HTR-8/SVneo (cell line): Measurements from ENCODE around the gene PRR5L.
A peak's percentile ranks its signal among the peaks of the same experiment; 100 is the strongest.

ENCODE experiments used
- DNase-seq: peaks from one replicate; pipeline ENCODE4 v3.0.0; 2011; ENCODE audit warnings: low spot score, mixed read lengths; ENCODE audit not compliant: insufficient read length
- FAIRE-seq: peaks from 2 replicates; lab custom pipeline; 2011; peaks lifted over from hg19 to GRCh38; lab: Jason Lieb, UNC

The PRR5L gene

GRCh38 chr11:36394056-36394455 is 98.0 kb downstream of the PRR5L start:
- DNase-seq (no peak), FAIRE-seq (no peak)

GRCh38 chr11:36394926-36395325 is 98.8 kb downstream of the PRR5L start:
- DNase-seq (no peak), FAIRE-seq (no peak)

- DNase-seq (no peak), FAIRE-seq (no peak)
These were observed 100.1 kb downstream of the PRR5L start for GRCh38 chr11:36395978-36396736.

- FAIRE-seq (no peak), DNase-seq (no peak)
These were observed 102.3 kb downstream of the PRR5L start for GRCh38 chr11:36398231-36398953.

GRCh38 chr11:36399236-36399635 is 103.1 kb downstream of the PRR5L start:
- FAIRE-seq, result no peak
- DNase-seq, result no peak

- DNase-seq, result no peak
- no peak for FAIRE-seq
These were observed 103.7 kb downstream of the PRR5L start for GRCh38 chr11:36399745-36400144.

- FAIRE-seq (no peak), DNase-seq (no peak)
These were observed 104.8 kb downstream of the PRR5L start for GRCh38 chr11:36400766-36401455.

GRCh38 chr11:36402568-36403170 is 106.6 kb downstream of the PRR5L start:
- DNase-seq, result no peak
- FAIRE-seq, result no peak

- FAIRE-seq, result no peak
- DNase-seq, result no peak
These were observed 107.6 kb downstream of the PRR5L start for GRCh38 chr11:36403661-36404060.

- DNase-seq, result no peak
- no peak for FAIRE-seq
These were observed 108.7 kb downstream of the PRR5L start for GRCh38 chr11:36404831-36405230.

- FAIRE-seq (no peak), DNase-seq (no peak)
These were observed 109.7 kb downstream of the PRR5L start for GRCh38 chr11:36405585-36406367.

GRCh38 chr11:36407356-36407755 is 111.3 kb downstream of the PRR5L start:
- DNase-seq (no peak), FAIRE-seq (no peak)

GRCh38 chr11:36408498-36409136 is 112.5 kb downstream of the PRR5L start:
- no peak for DNase-seq
- peak; percentile 23 for FAIRE-seq

GRCh38 chr11:36409152-36409816 is 113.2 kb downstream of the PRR5L start:
- FAIRE-seq (no peak), DNase-seq (no peak)

GRCh38 chr11:36411202-36411640 is 115.1 kb downstream of the PRR5L start:
- DNase-seq (no peak), FAIRE-seq (no peak)

GRCh38 chr11:36412781-36413383 is 116.8 kb downstream of the PRR5L start:
- DNase-seq (no peak), FAIRE-seq (no peak)

- DNase-seq (no peak), FAIRE-seq (no peak)
These were observed 121.1 kb downstream of the PRR5L start for GRCh38 chr11:36417154-36417553.

GRCh38 chr11:36419791-36420424 is 123.8 kb downstream of the PRR5L start:
- no peak for DNase-seq
- no peak for FAIRE-seq
